ENCODE results near the gene DHH. TPM values are rescaled to one million over a fixed set of nuclear protein-coding genes. Genes with fewer than 3 reads are reported as not detected.
"Not testable (repeated sequence)": the region's sequence is repeated elsewhere in the genome, so short reads cannot be mapped to it uniquely, and the experiment has no call there.

The DHH gene
- 0.38 to 0.63 TPM (median 0.49 TPM) in 3 replicates for total RNA-seq

DNA sequence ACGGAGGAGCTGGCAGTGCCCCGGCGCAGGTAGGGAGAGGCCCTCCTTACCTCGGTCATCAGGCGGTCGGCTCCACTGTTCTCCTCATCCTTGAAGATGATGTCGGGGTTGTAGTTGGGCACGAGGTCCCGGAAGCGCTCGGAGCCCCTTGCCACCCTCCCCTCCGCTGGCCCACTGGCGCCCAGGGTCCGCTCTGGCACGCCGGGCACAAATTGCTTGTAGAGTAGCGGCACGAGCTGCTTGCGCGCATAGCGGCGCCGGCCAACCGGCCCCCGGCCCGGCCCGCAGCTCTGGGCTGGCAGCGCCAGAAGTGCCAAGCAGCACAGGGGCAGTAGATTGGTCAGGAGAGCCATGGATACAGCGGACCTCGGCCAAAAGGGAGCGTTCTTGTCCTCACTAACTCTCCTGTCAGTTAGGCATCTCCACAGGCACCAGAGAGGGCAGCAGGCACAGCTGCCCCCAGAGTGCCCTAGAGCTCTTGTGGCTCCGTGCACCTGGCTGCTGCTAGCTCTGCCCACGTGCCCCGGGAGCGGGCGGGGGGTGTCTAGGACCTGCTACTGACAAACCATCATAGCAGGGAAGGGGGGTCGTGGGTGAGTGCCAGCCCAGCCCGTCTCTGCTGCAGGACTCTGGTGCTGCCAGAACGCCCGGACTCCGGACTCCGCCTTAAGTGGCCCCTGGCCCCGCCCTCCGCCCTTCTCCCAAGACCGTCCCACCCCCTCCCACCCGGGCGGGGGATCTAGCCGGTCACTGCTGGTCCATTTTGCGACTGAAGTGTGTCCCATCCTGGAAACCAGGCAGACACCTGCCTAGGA, at the start of gene DHH:
DHH (minus strand) TSS at position 642 of the 815 bp plus-strand sequence; CDS start at position 353, 289 bp downstream.
- no peak within 1 kb of the TSS for H3K4me3 Mint-ChIP-seq
- H3K4me1 Mint-ChIP-seq = peaks cover 27% of the 10 kb centered on the region
- peaks cover 66% of the 10 kb centered on the region for H3K27me3 Mint-ChIP-seq (ENCODE audit: low read depth)
- TF ChIP-seq, protein P1, sequence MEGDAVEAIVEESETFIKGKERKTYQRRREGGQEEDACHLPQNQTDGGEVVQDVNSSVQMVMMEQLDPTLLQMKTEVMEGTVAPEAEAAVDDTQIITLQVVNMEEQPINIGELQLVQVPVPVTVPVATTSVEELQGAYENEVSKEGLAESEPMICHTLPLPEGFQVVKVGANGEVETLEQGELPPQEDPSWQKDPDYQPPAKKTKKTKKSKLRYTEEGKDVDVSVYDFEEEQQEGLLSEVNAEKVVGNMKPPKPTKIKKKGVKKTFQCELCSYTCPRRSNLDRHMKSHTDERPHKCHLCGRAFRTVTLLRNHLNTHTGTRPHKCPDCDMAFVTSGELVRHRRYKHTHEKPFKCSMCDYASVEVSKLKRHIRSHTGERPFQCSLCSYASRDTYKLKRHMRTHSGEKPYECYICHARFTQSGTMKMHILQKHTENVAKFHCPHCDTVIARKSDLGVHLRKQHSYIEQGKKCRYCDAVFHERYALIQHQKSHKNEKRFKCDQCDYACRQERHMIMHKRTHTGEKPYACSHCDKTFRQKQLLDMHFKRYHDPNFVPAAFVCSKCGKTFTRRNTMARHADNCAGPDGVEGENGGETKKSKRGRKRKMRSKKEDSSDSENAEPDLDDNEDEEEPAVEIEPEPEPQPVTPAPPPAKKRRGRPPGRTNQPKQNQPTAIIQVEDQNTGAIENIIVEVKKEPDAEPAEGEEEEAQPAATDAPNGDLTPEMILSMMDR (IDR thresholded peaks at IDR 0.05; ENCODE audit: unreplicated experiment) = no peak
- no peaks in the 10 kb centered on the region for H3K9me3 Mint-ChIP-seq
- no peak within 1 kb of the TSS for H3K27ac Mint-ChIP-seq
- H3K36me3 Mint-ChIP-seq = peaks cover 24% of the 10 kb centered on the region
- DNase-seq (ENCODE audit: low spot score in 2 of 2, unreplicated experiment in 2 of 2) = no peak

DNA sequence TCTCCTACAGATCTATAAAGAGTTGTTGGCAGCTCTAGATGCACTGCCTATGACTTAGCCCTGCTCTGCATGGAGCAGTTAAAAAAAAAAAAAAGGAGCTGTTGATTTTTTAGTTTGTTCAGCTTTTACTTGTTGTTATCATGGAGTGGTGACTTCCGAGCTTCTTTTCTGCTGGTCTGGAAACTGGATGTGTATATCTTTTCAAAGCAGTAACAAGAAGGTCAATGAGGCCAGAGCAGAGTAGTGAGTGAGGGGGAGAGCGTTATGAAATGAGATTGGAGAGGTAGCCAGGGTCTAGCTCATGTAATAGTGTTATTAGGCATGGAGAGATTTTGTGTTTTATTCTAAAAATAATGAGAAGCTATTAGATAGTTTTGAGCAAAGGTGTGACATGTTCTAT, 49.8 kb upstream of the DHH start:
- no peak overlapping the region for H3K27ac Mint-ChIP-seq
- H3K4me3 Mint-ChIP-seq = no peak overlapping the region
- TF ChIP-seq, protein P1 (IDR thresholded peaks at IDR 0.05; ENCODE audit: unreplicated experiment) = no peak
- no peaks in the 10 kb centered on the region for H3K9me3 Mint-ChIP-seq
- H3K27me3 Mint-ChIP-seq (ENCODE audit: low read depth) = no peaks in the 10 kb centered on the region
- no peak for DNase-seq (ENCODE audit: low spot score in 2 of 2, unreplicated experiment in 2 of 2)
- no peaks in the 10 kb centered on the region for H3K4me1 Mint-ChIP-seq
- H3K36me3 Mint-ChIP-seq = no peaks in the 10 kb centered on the region

DNA sequence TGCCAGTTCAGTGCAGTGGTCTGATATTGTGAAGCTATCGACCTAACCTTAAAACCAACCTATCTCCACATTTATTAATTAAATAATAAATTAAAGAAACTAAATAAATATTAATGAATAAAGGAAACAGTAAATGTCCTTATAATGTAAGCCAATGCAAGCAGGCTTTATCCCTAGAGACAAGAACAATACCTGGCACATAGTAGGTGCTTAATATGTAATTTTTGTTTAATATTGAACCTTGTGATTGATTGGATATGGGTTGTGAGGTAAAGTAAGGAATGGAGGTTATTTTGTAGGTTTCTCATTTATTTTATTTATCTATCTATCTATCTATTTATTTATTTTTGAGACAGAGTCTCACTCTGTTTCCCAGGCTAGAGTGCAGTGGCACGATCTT, 44.4 kb upstream of the DHH start:
- TF ChIP-seq, protein P1 (IDR thresholded peaks at IDR 0.05; ENCODE audit: unreplicated experiment) = no peak
- Mint-ChIP-seq H3K27me3 (ENCODE audit: low read depth) (no peaks in the 10 kb centered on the region), H3K36me3 (no peaks in the 10 kb centered on the region), H3K9me3 (no peaks in the 10 kb centered on the region), H3K27ac (no peak overlapping the region), H3K4me1 (no peaks in the 10 kb centered on the region), H3K4me3 (no peak overlapping the region)
- DNase-seq (ENCODE audit: low spot score in 2 of 2, unreplicated experiment in 2 of 2) = no peak

DNA sequence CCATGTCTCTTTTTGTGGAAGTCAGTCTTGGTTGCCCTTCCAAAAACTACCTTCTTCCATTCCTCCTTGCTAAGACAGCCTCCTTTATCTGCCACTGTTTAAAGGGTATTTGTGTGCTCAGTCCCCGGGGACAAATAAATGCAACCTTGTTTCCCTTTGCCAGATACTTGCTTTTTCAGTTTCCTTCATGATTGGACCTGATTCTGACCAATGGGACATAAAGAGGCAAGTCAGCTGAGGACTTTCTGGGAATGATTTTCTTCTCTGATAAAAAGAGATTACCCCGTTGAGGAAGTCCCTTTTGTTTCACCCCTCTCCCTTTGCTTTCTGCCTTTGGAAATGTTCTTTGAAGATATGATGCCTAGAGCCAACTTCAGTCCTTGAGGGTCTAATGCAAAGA, 44.0 kb upstream of the DHH start:
- H3K27me3 Mint-ChIP-seq (ENCODE audit: low read depth) = no peaks in the 10 kb centered on the region
- no peak overlapping the region for H3K4me3 Mint-ChIP-seq
- DNase-seq (ENCODE audit: low spot score in 2 of 2, unreplicated experiment in 2 of 2) = no peak
- H3K9me3 Mint-ChIP-seq = no peaks in the 10 kb centered on the region
- H3K27ac Mint-ChIP-seq = no peak overlapping the region
- H3K36me3 Mint-ChIP-seq = no peaks in the 10 kb centered on the region
- peaks cover under 1% of the 10 kb centered on the region for H3K4me1 Mint-ChIP-seq
- TF ChIP-seq, protein P1 (IDR thresholded peaks at IDR 0.05; ENCODE audit: unreplicated experiment) = no peak

DNA sequence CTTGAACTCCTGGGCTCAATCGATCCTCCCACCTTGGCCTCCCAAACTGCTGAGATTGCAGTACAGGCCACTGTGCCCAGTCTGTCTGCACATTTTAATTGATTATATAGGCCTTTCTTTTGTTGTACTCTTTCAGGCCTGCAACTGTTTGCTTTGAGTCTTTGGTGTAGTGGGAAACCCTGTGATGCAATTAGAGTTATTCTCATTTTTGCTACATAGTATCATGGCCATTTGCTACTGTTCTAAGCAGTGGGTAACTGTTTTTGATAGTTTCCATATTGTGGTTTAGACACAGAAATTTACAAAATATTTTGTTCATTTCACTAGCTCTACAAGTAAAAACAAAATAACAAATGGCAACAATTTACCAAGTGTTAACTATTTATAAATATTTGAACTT, 42.9 kb upstream of the DHH start:
- no peaks in the 10 kb centered on the region for H3K36me3 Mint-ChIP-seq
- no peaks in the 10 kb centered on the region for H3K27me3 Mint-ChIP-seq (ENCODE audit: low read depth)
- no peak overlapping the region for H3K27ac Mint-ChIP-seq
- DNase-seq (ENCODE audit: low spot score in 2 of 2, unreplicated experiment in 2 of 2) = no peak
- no peak overlapping the region for H3K4me3 Mint-ChIP-seq
- H3K9me3 Mint-ChIP-seq = no peaks in the 10 kb centered on the region
- peaks cover 12% of the 10 kb centered on the region for H3K4me1 Mint-ChIP-seq
- TF ChIP-seq, protein P1 (IDR thresholded peaks at IDR 0.05; ENCODE audit: unreplicated experiment) = no peak

DNA sequence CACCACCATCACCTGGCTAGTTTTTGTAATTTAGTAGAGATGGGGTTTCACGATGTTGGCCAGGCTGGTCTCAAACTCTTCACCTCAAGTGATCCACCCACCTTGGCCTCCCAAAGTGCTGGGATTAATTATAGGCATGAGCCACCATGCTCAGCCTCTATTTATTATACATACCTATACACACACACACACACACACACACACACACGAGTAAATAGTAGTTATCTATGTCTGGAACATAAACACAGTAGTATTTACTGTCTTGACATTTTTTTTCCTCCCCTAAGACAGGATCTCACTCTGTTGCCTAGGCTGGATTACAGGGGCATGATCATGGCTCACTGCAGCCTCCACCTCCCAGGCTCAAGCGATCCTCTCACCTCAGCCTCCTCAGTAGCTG, 42.4 kb upstream of the DHH start:
- not testable (repeated sequence) for H3K4me3 Mint-ChIP-seq; DNase-seq (ENCODE audit: low spot score in 2 of 2, unreplicated experiment in 2 of 2); H3K36me3 Mint-ChIP-seq; H3K27me3 Mint-ChIP-seq (ENCODE audit: low read depth); H3K27ac Mint-ChIP-seq; H3K9me3 Mint-ChIP-seq
- H3K4me1 Mint-ChIP-seq = peaks cover 17% of the 10 kb centered on the region
